Activated T-helper 9 cell treated with anti-CD3 and anti-CD28 coated beads, Interleukin-2, amount 50 U/mL, for 16 hours (primary cell): ENCODE measurements around the gene SYNE4.

Experiments
- DNase-seq: peaks from one replicate; pipeline ENCODE4 v3.0.0-alpha.2; 2020; ENCODE audit warnings: low read depth

The SYNE4 gene

GRCh38 chr19:35955881-35956634 is 52.6 kb downstream of the SYNE4 start:
- DNase-seq = no peak
